ENCODE data around the gene FIGNL2.
"Not testable (repeated sequence)": the region's sequence is repeated elsewhere in the genome, so short reads cannot be mapped to it uniquely, and the experiment has no call there.

The FIGNL2 gene

GRCh38 chr12:51840966-51841365 lies 7.6 kb downstream of the FIGNL2 start:
- no peaks in the 10 kb centered on the region for H3K4me1 Mint-ChIP-seq (ENCODE audit: low read depth)
- H3K9me3 Mint-ChIP-seq, result no peaks in the 10 kb centered on the region
- no peak overlapping the region for H3K4me3 Mint-ChIP-seq
- DNase-seq (ENCODE audit: low spot score), result no peak
- H3K27ac Mint-ChIP-seq, result no peak overlapping the region
- H3K36me3 Mint-ChIP-seq (ENCODE audit: low read depth), result no peaks in the 10 kb centered on the region
- H3K27me3 Mint-ChIP-seq (ENCODE audit: low read depth), result peaks cover 30% of the 10 kb centered on the region

DNA sequence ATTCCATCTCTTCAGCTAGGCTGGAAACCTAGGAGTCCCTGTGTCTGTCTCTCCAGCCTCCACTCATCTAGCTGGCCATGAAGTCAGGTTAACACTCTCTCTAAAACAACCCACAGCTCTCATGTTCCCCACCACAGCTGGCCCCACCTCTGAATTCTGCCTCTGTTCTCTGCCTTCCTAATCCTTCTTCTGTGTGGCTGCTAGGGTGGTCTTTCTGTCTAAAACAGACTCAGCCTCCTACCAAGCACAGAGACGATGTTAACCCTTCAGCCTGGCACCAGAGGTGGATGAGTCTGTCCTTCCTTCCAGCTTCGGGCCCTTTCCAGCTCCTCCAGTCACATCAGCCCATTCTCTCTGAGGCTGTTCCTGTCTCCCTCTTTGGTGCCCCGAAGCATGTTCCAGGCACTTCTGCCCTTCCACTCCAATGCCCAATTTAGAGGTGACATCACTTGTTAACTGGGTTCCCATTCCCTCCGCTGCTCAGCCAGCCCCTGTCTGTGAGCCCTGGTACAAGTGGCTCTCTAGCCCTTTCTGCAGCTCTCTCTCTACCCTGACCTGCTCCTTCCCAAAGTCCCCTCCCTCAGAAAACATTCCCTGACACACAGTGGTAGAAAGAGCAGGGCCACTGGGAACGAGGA lies 9.1 kb downstream of the FIGNL2 start:
- Mint-ChIP-seq H3K27ac (no peak overlapping the region), H3K4me3 (no peak overlapping the region), H3K27me3 (ENCODE audit: low read depth) (peaks cover 21% of the 10 kb centered on the region), H3K4me1 (ENCODE audit: low read depth) (no peaks in the 10 kb centered on the region), H3K9me3 (no peaks in the 10 kb centered on the region), H3K36me3 (ENCODE audit: low read depth) (no peaks in the 10 kb centered on the region)
- no peak for DNase-seq (ENCODE audit: low spot score)

DNA sequence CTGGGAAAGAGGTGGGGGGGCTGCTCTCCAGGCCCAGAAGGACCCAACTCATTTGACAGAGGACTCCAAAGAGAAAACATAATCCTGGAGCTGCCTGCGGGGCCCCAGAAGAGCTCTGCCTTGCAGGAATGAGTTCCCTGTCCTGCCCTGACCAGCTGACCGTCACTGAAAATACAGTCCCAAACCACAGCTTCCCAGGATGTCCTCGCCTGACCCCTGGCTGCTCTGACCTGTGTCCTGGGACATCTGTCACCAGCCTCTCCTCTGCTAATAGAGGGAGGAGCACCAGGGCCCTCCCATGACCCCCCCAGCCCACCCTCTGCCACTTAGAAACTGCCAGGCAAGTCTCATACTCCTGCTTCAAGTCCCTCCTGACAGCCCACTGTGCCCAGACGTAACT lies 9.8 kb downstream of the FIGNL2 start:
- Mint-ChIP-seq H3K4me1 (ENCODE audit: low read depth) (peaks cover 2% of the 10 kb centered on the region), H3K36me3 (ENCODE audit: low read depth) (no peaks in the 10 kb centered on the region), H3K4me3 (no peak overlapping the region), H3K9me3 (no peaks in the 10 kb centered on the region), H3K27ac (no peak overlapping the region), H3K27me3 (ENCODE audit: low read depth) (peaks cover 20% of the 10 kb centered on the region)
- DNase-seq (ENCODE audit: low spot score), result no peak

DNA sequence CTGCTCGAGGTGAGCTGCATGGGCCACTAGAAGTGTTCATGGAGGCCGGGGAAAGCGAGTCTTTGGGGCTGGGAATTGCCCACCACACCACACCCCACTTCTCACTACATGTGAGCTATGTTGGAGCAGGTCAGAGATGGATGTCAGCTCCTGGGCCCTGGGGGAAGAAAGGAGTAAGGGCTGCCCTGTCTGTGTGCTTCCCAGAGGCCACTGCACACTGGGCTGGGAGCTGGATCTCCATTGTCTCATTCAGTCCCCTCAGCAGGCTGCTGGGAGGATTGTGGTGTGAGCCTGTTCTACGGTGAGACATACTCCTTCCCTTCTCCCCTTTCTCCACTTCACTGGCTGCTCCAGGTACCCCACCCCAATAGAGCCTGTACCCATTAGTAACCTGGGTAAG lies 10.5 kb downstream of the FIGNL2 start:
- Mint-ChIP-seq H3K4me1 (ENCODE audit: low read depth) (peaks cover 7% of the 10 kb centered on the region), H3K4me3 (no peak overlapping the region), H3K9me3 (no peaks in the 10 kb centered on the region), H3K36me3 (ENCODE audit: low read depth) (no peaks in the 10 kb centered on the region), H3K27ac (no peak overlapping the region), H3K27me3 (ENCODE audit: low read depth) (peaks cover 24% of the 10 kb centered on the region)
- no peak for DNase-seq (ENCODE audit: low spot score)

- H3K27me3 Mint-ChIP-seq (ENCODE audit: low read depth), result peaks cover 31% of the 10 kb centered on the region
- no peak for DNase-seq (ENCODE audit: low spot score)
- no peak overlapping the region for H3K4me3 Mint-ChIP-seq
- H3K9me3 Mint-ChIP-seq, result no peaks in the 10 kb centered on the region
- H3K4me1 Mint-ChIP-seq (ENCODE audit: low read depth), result peaks cover 14% of the 10 kb centered on the region
- H3K27ac Mint-ChIP-seq, result no peak overlapping the region
- H3K36me3 Mint-ChIP-seq (ENCODE audit: low read depth), result no peaks in the 10 kb centered on the region
These were observed 11.2 kb downstream of the FIGNL2 start for GRCh38 chr12:51837286-51837685.

GRCh38 chr12:51836827-51837173 lies 11.7 kb downstream of the FIGNL2 start:
- Mint-ChIP-seq H3K9me3 (no peaks in the 10 kb centered on the region), H3K36me3 (ENCODE audit: low read depth) (no peaks in the 10 kb centered on the region), H3K27ac (no peak overlapping the region), H3K4me3 (no peak overlapping the region), H3K4me1 (ENCODE audit: low read depth) (peaks cover 16% of the 10 kb centered on the region), H3K27me3 (ENCODE audit: low read depth) (peaks cover 34% of the 10 kb centered on the region)
- DNase-seq (ENCODE audit: low spot score), result no peak

DNA sequence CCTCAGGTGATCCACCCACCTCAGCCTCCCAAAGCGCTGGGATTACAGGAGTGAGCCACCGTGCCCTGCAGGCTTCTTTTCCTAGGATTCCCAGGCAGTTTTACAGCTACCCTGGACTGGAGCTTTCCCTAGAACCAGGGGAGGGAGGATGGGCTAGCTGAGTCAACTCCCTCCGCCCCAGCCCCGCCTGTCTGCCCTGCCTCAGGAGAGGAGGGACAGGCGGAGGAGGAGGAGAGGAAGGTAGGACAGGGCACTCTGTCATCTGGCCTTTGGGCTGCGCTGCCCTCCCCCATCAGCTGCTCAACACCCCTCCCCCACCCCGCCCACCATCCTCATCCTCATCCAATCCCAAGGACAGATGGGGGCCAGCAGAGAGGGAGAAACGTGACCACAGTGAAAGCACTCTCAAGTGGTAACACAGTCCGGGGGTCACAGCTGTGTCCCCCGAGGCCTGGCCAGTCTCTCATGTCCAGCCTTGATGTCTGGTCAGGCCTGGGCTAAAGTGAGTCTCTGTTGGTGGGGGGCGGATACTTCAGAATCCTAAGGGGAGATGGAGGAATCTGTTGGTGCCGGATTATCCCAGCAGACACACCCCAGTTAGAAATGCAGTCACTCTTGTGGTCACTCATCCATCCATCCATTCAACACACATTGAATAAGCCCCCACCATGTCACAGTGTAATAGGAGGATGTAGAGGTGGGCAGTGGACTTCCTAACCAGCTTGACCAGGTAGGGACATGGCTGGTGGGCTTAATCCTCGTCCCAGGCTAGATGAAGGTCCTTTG lies 12.3 kb downstream of the FIGNL2 start:
- Mint-ChIP-seq H3K27ac (no peak overlapping the region), H3K36me3 (ENCODE audit: low read depth) (no peaks in the 10 kb centered on the region), H3K4me1 (ENCODE audit: low read depth) (peaks cover 16% of the 10 kb centered on the region), H3K9me3 (no peaks in the 10 kb centered on the region), H3K4me3 (no peak overlapping the region), H3K27me3 (ENCODE audit: low read depth) (peaks cover 37% of the 10 kb centered on the region)
- no peak for DNase-seq (ENCODE audit: low spot score)

DNA sequence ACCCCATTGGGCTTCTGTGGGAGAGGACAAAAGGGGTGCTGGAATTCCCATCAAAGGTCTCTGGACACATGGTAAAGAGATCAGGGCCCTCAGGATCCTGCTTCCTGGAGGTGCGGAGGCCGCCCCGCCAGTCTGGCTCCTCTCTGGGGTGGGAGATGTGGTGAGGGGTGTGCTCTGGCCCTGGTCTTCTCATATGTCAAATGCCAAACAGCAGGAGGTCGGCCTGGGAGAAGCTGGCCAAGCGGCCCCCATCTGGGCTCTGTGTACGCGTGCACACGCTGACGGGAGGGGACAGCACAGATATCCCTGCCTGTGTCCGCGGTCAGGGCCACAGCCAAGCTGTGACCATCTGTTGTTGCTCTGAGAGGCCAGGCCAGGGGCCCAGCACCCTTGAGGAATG lies 14.1 kb downstream of the FIGNL2 start:
- no peaks in the 10 kb centered on the region for H3K9me3 Mint-ChIP-seq
- no peak for DNase-seq (ENCODE audit: low spot score)
- peaks cover 38% of the 10 kb centered on the region for H3K27me3 Mint-ChIP-seq (ENCODE audit: low read depth)
- H3K27ac Mint-ChIP-seq, result no peak overlapping the region
- H3K4me3 Mint-ChIP-seq, result no peak overlapping the region
- peaks cover 16% of the 10 kb centered on the region for H3K4me1 Mint-ChIP-seq (ENCODE audit: low read depth)
- H3K36me3 Mint-ChIP-seq (ENCODE audit: low read depth), result no peaks in the 10 kb centered on the region

DNA sequence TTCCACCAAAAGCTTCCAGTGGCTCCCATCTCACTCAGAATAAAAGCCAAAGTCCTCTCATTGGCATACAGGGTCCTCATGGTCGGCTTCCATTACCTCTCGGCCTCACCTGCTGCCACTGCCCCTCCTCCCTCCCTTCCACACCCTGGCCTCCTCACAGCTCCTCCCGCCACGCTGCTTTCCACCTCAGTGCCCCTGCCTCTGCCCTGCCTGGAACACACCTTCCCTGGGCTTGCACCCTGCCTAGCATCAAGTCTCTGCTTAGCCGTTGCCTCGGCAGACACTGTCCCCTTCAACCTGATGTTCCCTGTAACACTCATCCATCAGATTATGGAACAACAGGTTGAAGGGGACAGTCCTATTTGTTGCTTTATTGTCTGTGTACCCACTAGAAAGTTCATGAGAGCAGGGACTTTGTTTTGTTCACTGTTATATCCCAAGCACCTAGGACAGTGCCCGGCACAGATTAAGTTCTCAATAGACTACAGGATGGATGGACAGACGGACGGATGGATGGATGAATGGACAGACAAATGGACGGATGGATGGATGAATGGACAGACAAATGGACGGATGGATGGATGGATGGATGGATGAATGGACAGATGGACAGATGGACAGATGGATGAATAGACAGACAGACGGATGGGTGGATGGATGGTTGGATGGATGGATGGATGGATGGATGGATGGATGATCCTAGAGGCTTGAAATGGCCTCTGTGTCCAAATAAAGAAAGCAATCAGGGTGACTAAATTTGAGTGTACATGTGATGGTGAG lies 14.9 kb downstream of the FIGNL2 start:
- no peaks in the 10 kb centered on the region for H3K9me3 Mint-ChIP-seq
- H3K36me3 Mint-ChIP-seq (ENCODE audit: low read depth), result no peaks in the 10 kb centered on the region
- H3K27ac Mint-ChIP-seq, result peak overlapping the region; percentile 39
- peaks cover 36% of the 10 kb centered on the region for H3K27me3 Mint-ChIP-seq (ENCODE audit: low read depth)
- H3K4me1 Mint-ChIP-seq (ENCODE audit: low read depth), result peaks cover 16% of the 10 kb centered on the region
- DNase-seq (ENCODE audit: low spot score), result no peak
- H3K4me3 Mint-ChIP-seq, result no peak overlapping the region

DNA sequence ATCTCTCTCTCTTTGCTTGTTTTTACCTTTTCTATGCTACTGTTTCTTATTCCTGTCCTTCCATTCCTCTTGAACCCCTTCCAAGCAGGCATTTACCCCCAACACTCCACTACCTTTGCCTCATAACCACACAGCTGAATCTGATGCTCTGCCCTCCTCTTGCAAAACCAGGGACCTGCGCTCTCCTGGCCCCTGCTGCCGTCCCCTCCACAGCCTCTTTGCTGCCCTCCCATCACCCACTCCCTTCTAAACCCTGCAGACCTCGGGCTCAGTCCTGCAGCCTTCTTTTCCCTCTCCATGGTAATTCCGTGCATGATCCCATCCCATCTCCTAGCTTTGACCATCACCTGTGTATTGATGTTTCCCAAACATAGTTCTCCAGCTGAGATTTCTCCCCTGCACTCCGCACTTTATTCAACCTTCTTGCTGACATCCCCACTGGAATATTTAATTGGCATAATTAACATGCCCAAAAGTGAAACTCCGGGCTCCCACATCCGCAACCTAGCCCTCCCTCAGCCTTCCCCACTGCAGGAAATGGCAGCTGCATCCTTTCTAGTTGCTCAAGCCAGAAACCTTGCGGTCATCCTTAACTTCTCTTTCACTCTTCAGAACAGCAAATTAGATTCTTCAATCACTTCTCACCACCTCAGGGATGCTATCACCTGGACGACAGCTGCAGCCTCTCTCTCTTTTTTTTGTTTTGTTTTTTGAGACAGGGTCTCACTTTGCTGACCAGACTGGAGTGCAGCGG lies 16.0 kb downstream of the FIGNL2 start:
- H3K27me3 Mint-ChIP-seq (ENCODE audit: low read depth), result peaks cover 35% of the 10 kb centered on the region
- no peaks in the 10 kb centered on the region for H3K9me3 Mint-ChIP-seq
- H3K4me3 Mint-ChIP-seq, result peak overlapping the region; percentile 39
- H3K27ac Mint-ChIP-seq, result no peak overlapping the region
- no peak for DNase-seq (ENCODE audit: low spot score)
- no peaks in the 10 kb centered on the region for H3K36me3 Mint-ChIP-seq (ENCODE audit: low read depth)
- peaks cover 27% of the 10 kb centered on the region for H3K4me1 Mint-ChIP-seq (ENCODE audit: low read depth)

GRCh38 chr12:51831817-51832216 lies 16.7 kb downstream of the FIGNL2 start:
- not testable (repeated sequence) for H3K27ac Mint-ChIP-seq; H3K4me3 Mint-ChIP-seq; H3K9me3 Mint-ChIP-seq; DNase-seq (ENCODE audit: low spot score); H3K36me3 Mint-ChIP-seq (ENCODE audit: low read depth)
- peaks cover 30% of the 10 kb centered on the region for H3K4me1 Mint-ChIP-seq (ENCODE audit: low read depth)
- peaks cover 33% of the 10 kb centered on the region for H3K27me3 Mint-ChIP-seq (ENCODE audit: low read depth)

GRCh38 chr12:51829641-51830040 lies 18.9 kb downstream of the FIGNL2 start:
- Mint-ChIP-seq H3K4me1 (ENCODE audit: low read depth) (peaks cover 30% of the 10 kb centered on the region), H3K27ac (no peak overlapping the region), H3K27me3 (ENCODE audit: low read depth) (peaks cover 29% of the 10 kb centered on the region), H3K36me3 (ENCODE audit: low read depth) (no peaks in the 10 kb centered on the region), H3K4me3 (no peak overlapping the region), H3K9me3 (no peaks in the 10 kb centered on the region)
- DNase-seq (ENCODE audit: low spot score), result no peak

GRCh38 chr12:51829011-51829481 lies 19.5 kb downstream of the FIGNL2 start:
- no peaks in the 10 kb centered on the region for H3K36me3 Mint-ChIP-seq (ENCODE audit: low read depth)
- no peak for DNase-seq (ENCODE audit: low spot score)
- H3K9me3 Mint-ChIP-seq, result no peaks in the 10 kb centered on the region
- peaks cover 30% of the 10 kb centered on the region for H3K4me1 Mint-ChIP-seq (ENCODE audit: low read depth)
- H3K4me3 Mint-ChIP-seq, result no peak overlapping the region
- peaks cover 24% of the 10 kb centered on the region for H3K27me3 Mint-ChIP-seq (ENCODE audit: low read depth)
- no peak overlapping the region for H3K27ac Mint-ChIP-seq

All from T-helper 2 cell treated with Interferon-gamma antibody and Interleukin-4, amounts not matched to agents 5 μg/mL and 100 μg/mL, for 36 hours (primary cell).